ENCODE results near the gene GRAP2.

DNA sequence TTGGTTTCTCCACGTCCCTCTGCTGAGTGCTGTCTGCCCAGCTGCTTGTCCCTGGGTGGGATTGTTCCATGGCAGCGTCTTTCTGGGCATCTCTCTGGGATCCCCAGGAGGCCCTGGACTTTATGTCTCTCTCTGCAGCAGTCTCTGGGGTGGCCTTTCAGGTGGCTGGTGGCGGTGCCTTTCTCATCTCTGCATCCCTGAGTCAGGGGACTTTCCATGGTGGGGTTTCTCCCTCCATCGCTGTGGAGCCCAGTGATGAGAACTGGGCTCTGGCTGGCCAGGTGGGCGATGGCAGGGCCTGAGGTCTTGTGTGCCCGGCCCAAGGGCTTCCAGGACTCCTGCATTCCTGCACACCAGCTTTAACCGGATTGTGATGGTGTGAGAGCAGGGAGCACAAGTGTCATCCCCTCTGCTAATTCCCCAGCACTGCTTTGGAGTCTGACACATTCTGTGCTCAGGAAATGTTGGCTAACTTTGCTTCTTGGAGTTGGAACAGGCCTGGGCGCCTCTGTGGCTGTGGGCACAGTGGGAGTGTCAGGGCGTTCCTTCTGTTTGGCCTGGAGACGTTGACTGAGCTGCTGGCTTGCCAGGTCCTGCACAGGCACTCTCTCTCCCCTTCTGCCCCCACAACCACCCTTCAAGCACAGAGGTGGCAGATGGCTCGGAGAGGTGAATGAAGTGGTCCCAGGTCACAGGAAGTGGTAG, 121.8 kb downstream of the GRAP2 start:
- TF ChIP-seq, protein P1, sequence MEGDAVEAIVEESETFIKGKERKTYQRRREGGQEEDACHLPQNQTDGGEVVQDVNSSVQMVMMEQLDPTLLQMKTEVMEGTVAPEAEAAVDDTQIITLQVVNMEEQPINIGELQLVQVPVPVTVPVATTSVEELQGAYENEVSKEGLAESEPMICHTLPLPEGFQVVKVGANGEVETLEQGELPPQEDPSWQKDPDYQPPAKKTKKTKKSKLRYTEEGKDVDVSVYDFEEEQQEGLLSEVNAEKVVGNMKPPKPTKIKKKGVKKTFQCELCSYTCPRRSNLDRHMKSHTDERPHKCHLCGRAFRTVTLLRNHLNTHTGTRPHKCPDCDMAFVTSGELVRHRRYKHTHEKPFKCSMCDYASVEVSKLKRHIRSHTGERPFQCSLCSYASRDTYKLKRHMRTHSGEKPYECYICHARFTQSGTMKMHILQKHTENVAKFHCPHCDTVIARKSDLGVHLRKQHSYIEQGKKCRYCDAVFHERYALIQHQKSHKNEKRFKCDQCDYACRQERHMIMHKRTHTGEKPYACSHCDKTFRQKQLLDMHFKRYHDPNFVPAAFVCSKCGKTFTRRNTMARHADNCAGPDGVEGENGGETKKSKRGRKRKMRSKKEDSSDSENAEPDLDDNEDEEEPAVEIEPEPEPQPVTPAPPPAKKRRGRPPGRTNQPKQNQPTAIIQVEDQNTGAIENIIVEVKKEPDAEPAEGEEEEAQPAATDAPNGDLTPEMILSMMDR (IDR thresholded peaks at IDR 0.05; ENCODE audit: low read depth, low read length, poor library complexity, severe bottlenecking) = no peak
- TF ChIP-seq EZH2phosphoT487 (IDR thresholded peaks at IDR 0.05; ENCODE audit: borderline replicate concordance, low read length) = no peak
